IPS-18a (cell line): ENCODE results near the gene MYADML2.

Experiments used
- H3K27ac ChIP-seq: one replicate; pipeline ENCODE4 v1.5.1; 2013; ENCODE audit warnings: low read length
- H3K27me3 ChIP-seq: one replicate; pipeline ENCODE4 v1.6.1; 2013; ENCODE audit warnings: mild to moderate bottlenecking, low read length; ENCODE audit not compliant: control insufficient read depth, insufficient read depth
- H3K36me3 ChIP-seq: one replicate; pipeline ENCODE4 v1.6.1; 2013; ENCODE audit warnings: low read depth, low read length; ENCODE audit not compliant: control insufficient read depth
- H3K4me1 ChIP-seq: one replicate; pipeline ENCODE4 v1.6.1; 2013; ENCODE audit warnings: low read depth, low read length; ENCODE audit not compliant: control insufficient read depth
- H3K4me3 ChIP-seq: one replicate; pipeline ENCODE4 v1.5.1; 2013; ENCODE audit warnings: low read length
- H3K9ac ChIP-seq: one replicate; pipeline ENCODE4 v1.6.1; 2013; ENCODE audit warnings: mild to moderate bottlenecking, low read length, moderate library complexity
- H3K9me3 ChIP-seq: one replicate; pipeline ENCODE4 v1.6.1; 2013; ENCODE audit warnings: low read depth, low read length; ENCODE audit not compliant: control insufficient read depth

Gene MYADML2, protein sequence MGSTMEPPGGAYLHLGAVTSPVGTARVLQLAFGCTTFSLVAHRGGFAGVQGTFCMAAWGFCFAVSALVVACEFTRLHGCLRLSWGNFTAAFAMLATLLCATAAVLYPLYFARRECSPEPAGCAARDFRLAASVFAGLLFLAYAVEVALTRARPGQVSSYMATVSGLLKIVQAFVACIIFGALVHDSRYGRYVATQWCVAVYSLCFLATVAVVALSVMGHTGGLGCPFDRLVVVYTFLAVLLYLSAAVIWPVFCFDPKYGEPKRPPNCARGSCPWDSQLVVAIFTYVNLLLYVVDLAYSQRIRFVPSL

DNA sequence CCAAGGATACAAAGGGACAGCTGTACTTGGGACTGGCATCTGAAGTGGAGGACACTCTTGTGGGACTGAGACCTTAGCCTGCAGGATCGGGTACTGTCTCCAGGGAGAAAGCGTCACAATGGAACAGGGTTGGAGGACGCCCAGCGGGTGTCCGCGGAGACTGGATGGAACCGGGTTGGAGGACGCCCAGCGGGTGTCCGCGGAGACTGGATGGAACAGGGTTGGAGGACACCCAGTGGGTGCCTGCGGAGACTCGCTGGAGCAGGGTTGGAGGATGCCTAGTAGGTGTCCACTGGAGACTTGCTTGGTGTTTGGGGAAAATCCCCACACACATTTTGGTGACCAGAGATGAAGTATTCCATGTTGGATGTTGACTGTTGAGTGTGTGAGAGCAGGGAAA is at the start of gene MYADML2:
Gene MYADML2 (minus strand): TSS at position 45 of the 400 bp plus-strand sequence. CDS start 5,492 bp downstream, outside the sequence.
- H3K9ac ChIP-seq: no peak within 1 kb of the TSS
- no peak within 1 kb of the TSS for H3K4me3 ChIP-seq
- H3K27me3 ChIP-seq: peaks cover 5% of the 10 kb centered on the region
- no peaks in the 10 kb centered on the region for H3K9me3 ChIP-seq
- no peaks in the 10 kb centered on the region for H3K36me3 ChIP-seq
- no peak within 1 kb of the TSS for H3K27ac ChIP-seq
- H3K4me1 ChIP-seq: peaks cover 2% of the 10 kb centered on the region

DNA sequence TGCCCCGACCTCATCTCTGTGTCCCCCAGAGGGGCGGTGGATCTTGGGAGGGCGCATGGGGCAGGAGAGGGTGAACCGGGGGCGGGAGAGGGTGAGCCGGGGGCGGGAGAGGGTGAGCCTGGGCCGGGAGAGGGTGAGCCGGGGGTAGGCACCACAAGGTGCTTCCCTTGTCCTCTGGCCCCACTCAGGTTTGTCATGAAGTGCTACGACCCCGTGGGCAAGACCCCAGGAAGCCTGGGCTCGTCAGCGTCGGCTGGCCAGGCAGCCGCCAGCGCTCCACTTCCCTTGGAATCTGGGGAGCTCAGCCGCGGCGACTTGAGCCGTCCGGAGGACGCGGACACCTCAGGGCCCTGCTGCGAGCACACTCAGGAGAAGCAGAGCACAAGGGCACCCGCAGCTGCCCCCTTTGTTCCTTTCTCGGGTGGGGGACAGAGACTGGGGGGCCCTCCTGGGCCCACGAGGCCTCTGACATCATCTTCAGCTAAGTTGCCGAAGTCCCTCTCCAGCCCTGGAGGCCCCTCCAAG is 49.3 kb upstream of the MYADML2 start:
- Histone ChIP-seq H3K9ac (no peak overlapping the region), H3K36me3 (no peaks in the 10 kb centered on the region), H3K4me1 (peaks cover 15% of the 10 kb centered on the region), H3K9me3 (no peaks in the 10 kb centered on the region), H3K27me3 (no peaks in the 10 kb centered on the region), H3K27ac (no peak overlapping the region), H3K4me3 (no peak overlapping the region)

DNA sequence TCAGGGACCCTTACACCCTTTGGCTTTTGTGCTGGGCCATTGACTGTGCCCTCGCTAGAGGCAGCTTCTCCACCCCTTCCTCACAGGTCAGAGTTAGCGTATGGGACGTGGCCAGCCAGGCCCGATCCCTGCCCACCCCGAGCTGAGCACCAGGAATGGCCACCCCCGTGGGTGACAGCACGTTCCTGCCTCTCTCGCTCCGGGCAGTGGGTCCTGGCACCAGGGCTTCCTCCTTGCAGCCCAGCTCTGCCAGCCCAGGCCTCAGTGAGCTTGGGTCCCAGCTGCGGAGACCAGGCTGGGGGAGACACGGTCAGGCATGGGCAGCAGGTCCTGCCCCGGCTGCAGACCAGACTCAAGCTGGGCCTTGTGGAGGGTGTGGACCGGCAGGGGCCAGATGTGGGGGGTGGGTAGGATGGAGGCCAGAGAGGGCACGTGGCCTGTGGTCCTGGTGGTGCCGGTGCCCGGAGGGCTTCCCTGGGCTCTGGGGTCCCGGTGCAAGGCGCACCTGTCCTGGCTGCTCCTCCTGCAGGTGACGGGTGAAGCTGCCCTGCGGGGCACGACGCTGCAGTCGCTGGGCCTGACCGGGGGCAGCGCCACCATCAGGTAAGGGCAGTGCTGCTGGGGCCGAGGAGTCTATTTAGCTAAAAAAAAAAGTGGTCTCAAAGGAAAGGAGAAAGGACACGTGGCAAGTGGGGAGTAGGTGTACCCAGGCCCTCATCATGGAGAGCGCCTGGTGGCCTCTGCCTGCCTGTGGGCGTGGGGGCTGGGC is 48.6 kb upstream of the MYADML2 start:
- Histone ChIP-seq H3K4me1 (peaks cover 18% of the 10 kb centered on the region), H3K27me3 (no peaks in the 10 kb centered on the region), H3K27ac (no peak overlapping the region), H3K9me3 (no peaks in the 10 kb centered on the region), H3K36me3 (no peaks in the 10 kb centered on the region), H3K9ac (no peak overlapping the region), H3K4me3 (no peak overlapping the region)

DNA sequence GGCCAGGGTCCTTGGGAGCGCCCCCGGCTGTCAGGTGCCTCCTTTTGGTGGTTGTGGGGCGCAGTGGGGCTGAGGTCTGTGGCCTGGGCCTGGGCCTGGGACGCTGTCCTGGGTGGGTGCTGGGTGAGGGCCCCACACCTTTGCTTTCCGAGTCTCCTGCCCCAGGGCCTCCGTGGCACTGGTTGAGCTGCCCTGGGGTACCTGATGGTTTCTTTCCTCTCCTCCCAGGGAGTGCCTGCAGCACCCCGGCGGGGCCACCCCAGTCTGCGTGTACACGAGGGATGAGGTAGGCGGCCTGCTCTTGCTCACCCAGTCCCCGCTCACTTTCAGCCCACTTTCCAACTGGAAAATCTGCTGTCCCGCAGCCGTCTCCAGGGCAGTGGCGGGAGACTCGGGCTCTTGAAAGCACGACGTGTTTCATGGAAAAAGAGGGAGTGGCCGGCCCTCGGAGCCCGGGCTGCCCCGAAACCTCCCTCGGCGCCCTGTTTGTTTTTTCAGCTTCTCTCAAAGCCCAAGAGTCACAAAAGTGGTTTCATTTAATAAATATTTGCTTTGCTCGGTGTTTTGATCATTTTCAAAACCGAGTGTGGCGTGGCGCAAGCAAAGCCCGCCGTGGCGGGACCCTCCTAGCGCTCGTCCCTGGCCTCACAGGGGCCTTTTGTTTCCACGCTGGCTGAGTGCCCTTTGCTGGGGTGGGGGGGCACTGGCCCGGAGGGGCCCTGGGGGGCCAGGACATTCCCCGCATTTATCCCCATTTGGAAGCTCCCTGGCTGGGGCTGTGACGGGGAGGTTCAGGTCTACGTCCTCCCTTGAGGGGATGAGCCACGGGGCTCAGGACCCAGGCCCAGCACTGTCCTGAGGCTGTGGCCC is 47.8 kb upstream of the MYADML2 start:
- Histone ChIP-seq H3K4me3 (no peak overlapping the region), H3K9me3 (no peaks in the 10 kb centered on the region), H3K27ac (no peak overlapping the region), H3K4me1 (peaks cover 20% of the 10 kb centered on the region), H3K36me3 (no peaks in the 10 kb centered on the region), H3K9ac (no peak overlapping the region), H3K27me3 (no peaks in the 10 kb centered on the region)

DNA sequence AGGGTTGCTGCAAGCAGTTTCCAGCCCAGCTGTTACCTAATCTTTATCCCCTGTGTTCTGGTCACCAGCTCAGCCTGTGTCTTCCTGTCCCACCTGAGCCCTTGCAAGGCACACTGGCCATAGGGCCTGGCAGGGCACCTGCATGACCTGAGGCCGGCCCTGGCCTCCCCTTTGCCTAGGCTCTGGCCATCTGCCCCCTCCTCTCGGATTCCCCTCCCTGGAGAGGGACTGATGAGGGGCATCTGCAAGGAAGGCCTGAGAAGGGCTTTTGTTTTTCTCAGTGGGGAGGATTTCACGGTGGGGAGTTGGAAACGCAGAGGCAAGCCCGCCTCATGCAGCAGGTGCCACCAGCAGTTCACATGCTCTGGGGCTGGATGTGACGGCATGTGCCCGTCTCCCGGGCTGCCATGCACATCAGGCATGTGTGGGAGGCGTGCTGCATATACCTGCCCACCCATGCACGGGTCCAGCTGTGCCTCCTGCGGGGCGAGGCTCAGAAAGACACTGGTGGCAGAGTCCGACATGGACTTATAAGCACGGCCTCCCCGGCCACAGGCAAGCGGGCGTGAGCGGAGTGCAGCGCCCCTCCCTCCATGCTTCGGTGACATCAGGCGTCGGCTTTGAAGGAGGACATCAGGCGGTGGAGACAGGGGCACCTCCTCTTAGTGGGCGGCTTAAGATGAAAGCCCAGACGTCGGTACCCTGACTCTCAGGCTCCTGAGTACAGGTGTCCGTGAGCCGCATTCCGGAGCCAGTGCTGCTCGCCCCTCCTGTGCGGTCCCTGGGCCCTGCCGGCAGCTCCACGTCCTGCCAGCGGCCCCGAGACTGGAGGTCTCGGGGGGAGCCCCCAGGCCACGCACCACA is 46.9 kb upstream of the MYADML2 start:
- Histone ChIP-seq H3K9me3 (no peaks in the 10 kb centered on the region), H3K36me3 (no peaks in the 10 kb centered on the region), H3K27ac (no peak overlapping the region), H3K27me3 (no peaks in the 10 kb centered on the region), H3K9ac (no peak overlapping the region), H3K4me1 (peaks cover 20% of the 10 kb centered on the region), H3K4me3 (no peak overlapping the region)

DNA sequence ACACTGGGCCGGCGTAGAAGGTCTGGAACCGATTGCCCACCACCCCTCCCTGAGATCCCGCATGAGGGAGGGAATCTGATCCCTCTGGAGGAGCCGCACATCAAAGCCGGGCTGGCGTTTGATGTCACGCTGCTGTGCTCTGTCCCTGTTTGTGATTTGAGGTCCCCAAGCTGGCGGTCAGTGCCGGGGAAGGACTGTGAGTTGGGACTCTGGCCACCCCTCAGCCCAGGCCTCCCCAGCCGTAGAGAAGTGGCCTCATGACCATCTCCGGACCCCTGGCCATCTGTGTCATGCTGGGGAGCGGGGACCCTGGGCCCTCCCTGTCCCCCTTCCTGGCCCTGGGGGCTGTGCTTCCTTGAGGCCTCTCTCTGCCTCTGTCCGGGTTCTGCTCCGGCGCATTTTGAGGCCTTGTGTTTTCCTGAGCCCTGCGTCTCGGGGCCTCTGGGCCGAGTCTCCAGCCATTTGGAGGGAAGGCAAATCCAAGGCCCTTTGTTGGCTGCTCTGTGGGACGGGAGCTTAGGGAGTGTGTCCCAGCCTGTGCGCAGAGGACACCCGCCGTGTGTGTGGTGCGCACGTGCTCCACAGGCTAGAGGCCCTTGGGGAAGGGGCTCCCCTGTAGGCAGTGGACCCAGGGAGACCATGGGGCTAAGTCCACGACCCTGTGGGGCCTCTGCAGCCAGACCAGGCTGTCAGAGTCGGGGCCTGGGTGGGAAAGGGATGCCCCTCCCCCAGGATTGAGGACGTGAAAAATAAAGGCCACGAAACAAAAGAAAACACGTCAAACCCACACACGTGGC is 45.5 kb upstream of the MYADML2 start:
- H3K4me1 ChIP-seq: peaks cover 20% of the 10 kb centered on the region
- no peak overlapping the region for H3K27ac ChIP-seq
- no peaks in the 10 kb centered on the region for H3K9me3 ChIP-seq
- H3K27me3 ChIP-seq: no peaks in the 10 kb centered on the region
- no peaks in the 10 kb centered on the region for H3K36me3 ChIP-seq
- no peak overlapping the region for H3K4me3 ChIP-seq
- no peak overlapping the region for H3K9ac ChIP-seq

DNA sequence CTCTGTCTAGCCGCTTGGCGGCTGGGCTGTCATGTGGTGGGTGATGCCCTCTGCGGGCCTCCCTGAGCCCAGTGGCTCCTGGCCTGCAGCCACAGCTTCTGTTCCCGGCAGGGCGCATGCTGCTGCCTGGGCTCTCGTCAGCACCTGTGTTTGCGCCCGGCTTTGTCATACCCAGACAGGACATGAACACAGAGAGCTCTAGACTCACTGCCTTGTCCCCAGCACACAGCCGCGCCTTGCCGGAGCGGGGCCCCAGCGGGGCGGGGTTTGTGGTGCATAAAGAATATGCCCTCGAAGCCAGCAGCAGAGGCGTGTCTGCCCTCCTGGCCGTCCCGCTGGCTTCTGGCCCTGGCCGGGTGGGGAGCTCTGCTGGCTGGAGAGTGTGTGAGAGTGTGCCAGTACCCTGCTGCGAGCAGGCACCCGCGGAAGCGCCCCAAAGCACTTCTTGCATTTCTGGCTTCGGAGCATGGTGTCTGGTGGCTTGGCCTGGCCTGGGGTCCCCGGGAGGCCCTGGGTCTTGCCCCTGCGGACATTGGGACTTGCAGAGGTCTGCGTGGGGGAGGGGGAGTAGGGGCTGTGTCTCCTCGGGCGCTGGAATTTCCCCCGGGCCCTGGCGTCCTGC is 44.8 kb upstream of the MYADML2 start:
- Histone ChIP-seq H3K9ac (no peak overlapping the region), H3K36me3 (no peaks in the 10 kb centered on the region), H3K27me3 (no peaks in the 10 kb centered on the region), H3K4me1 (peaks cover 20% of the 10 kb centered on the region), H3K27ac (no peak overlapping the region), H3K9me3 (no peaks in the 10 kb centered on the region), H3K4me3 (no peak overlapping the region)

DNA sequence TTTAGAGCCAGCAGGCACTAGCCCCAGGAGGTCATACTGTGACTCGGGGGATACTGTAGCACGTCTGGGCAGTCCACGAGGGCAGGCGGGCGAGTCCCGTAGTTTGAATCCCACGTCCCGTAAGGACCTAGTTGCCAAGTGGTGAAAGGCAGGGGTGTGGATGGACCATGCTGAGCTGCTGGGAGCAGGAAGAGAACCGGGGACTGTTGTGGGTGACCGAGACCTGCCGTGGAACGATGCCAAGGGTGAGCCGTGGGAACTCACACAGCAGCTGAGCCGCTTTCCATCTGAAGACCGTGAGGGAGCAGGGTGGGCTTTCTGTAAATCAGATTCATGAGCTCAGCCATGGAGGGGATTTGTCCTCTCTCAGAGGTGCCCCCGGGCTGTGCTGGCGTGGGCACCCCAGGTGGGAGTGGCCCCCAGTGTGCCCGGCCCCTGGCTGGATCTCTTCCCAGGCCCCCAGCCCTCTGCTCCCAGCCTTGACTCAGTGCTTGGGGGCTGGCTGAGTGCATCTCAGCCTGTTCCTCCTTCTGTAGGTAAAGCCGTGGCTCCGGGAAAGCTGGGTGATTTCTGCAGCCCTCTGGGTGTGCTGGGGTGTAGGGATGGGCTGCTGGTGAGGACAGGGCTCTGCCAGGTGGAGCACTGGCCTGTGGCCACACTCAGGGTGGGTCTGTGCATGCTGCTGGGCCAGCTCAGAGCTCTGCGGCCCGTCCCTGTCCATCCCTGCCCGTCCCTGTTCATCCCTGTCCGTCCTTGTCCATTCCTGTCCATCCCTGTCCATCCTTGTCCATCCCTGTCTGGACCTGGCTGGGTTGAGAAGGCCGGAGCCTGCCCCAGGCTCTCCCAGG is 44.0 kb upstream of the MYADML2 start:
- Histone ChIP-seq H3K27ac (no peak overlapping the region), H3K27me3 (no peaks in the 10 kb centered on the region), H3K4me3 (no peak overlapping the region), H3K9me3 (no peaks in the 10 kb centered on the region), H3K36me3 (no peaks in the 10 kb centered on the region), H3K4me1 (peaks cover 20% of the 10 kb centered on the region), H3K9ac (no peak overlapping the region)

DNA sequence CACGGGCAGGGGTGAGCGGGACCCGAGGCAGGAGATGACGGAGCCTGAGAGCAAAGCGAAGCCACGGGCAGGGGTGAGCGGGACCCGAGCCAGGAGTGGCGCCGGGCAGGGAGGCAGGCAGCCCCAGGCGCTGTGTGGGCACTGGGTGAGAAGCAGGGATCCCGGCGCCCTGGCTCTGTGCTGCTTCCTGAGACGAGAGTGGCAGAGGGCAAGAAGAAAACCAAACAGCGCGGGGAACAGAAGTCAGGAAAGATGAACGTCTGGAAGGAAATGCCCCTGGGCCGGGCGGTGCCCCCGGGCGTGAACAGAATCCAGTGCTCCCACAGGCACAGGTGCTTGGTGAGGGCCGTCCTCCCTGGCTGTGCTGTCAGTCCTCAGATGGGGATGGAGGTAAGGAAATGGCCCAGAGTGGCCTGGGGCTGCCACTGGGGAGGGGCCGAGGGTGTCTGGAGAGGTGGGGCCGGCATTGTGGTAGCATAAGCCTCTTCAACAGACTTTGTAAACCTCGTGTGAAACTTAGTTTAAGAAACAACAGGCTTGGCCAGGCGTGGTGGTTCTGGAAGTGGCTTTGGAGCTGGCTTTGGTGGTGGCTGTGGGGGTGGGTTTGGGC is 40.2 kb upstream of the MYADML2 start:
- no peaks in the 10 kb centered on the region for H3K27me3 ChIP-seq
- H3K9me3 ChIP-seq: no peaks in the 10 kb centered on the region
- peaks cover 14% of the 10 kb centered on the region for H3K36me3 ChIP-seq
- no peak overlapping the region for H3K27ac ChIP-seq
- H3K9ac ChIP-seq: no peak overlapping the region
- H3K4me1 ChIP-seq: peaks cover 9% of the 10 kb centered on the region
- H3K4me3 ChIP-seq: no peak overlapping the region
